Lower lobe of right lung (tissue), 2 donors: ENCODE results near the gene FHIT. TPM values are rescaled to one million over a fixed set of nuclear protein-coding genes. Genes with fewer than 3 reads are reported as not detected.

ENCODE experiments used
- ATAC-seq, 2 donors: fragments of 200-7000 bp; cut with Tn5 transposase; one replicate each; pipeline ENCODE4 v1.9.1; 2020 to 2022; ENCODE audit warnings: mild to moderate bottlenecking in 2 of 2, moderate library complexity in 2 of 2
- DNase-seq: peaks from one replicate; pipeline ENCODE4 v3.0.0-alpha.2; 2020
- H3K27ac ChIP-seq: fragments of 200-600 bp; one replicate; pipeline ENCODE4 v1.8.0; 2022
- H3K27me3 ChIP-seq: fragments of 200-600 bp; one replicate; pipeline ENCODE4 v1.8.0; 2022; ENCODE audit warnings: low read depth
- H3K36me3 ChIP-seq: fragments of 200-600 bp; one replicate; pipeline ENCODE4 v1.8.0; 2022; ENCODE audit warnings: mild to moderate bottlenecking
- H3K4me1 ChIP-seq: fragments of 200-600 bp; one replicate; pipeline ENCODE4 v1.8.0; 2022
- H3K4me3 ChIP-seq: fragments of 200-600 bp; one replicate; pipeline ENCODE4 v1.8.0; 2022; ENCODE audit warnings: mild to moderate bottlenecking
- H3K9me3 ChIP-seq: fragments of 200-600 bp; one replicate; pipeline ENCODE4 v1.8.0; 2022
- CTCF ChIP-seq: fragments of 200-600 bp; IDR thresholded peaks from one replicate; pipeline ENCODE4 v1.8.0; 2022; ENCODE audit warnings: antibody characterized with exemption, mild to moderate bottlenecking
- intact Hi-C: fragments of 100-400 bp; cut with DNase I; formaldehyde crosslinking; loops from one replicate; pipeline ENCODE4 v1.11.0; 2022
- total RNA-seq: library from RNA; stranded (reverse); fragmentation: NEBNext Ultra II Directional; extraction: Animal tissue kit (Norgen Biotek cat#: 25700); gene quantifications from one replicate; pipeline ENCODE4 v1.2.1, GENCODE V29; 2021
- donor health status: DM: no; HTN: yes; CAD: no; lungs with severe emphysema.

The FHIT gene
- total RNA-seq, 1 donor from 2014 or later = 10.3 TPM

- no peaks in the 10 kb centered on the region for H3K4me1 ChIP-seq
- H3K27me3 ChIP-seq = no peaks in the 10 kb centered on the region
- no peak for ATAC-seq
- H3K4me3 ChIP-seq = no peak overlapping the region
- intact Hi-C loops = no loop called here
- no peak overlapping the region for H3K27ac ChIP-seq
- no peak for DNase-seq
- TF ChIP-seq CTCF = no peak
- H3K36me3 ChIP-seq = no peaks in the 10 kb centered on the region
- no peaks in the 10 kb centered on the region for H3K9me3 ChIP-seq
Observed at GRCh38 chr3:60033901-60034453, 1217.3 kb downstream of the FHIT start.

- no peaks in the 10 kb centered on the region for H3K27me3 ChIP-seq
- ATAC-seq = no peak
- H3K9me3 ChIP-seq = no peaks in the 10 kb centered on the region
- H3K27ac ChIP-seq = no peak overlapping the region
- no peaks in the 10 kb centered on the region for H3K36me3 ChIP-seq
- H3K4me3 ChIP-seq = no peak overlapping the region
- H3K4me1 ChIP-seq = no peaks in the 10 kb centered on the region
- no peak for DNase-seq
- no peak for TF ChIP-seq CTCF
- intact Hi-C loops = no loop called here
Observed at GRCh38 chr3:60030982-60031381, 1220.3 kb downstream of the FHIT start.

DNA sequence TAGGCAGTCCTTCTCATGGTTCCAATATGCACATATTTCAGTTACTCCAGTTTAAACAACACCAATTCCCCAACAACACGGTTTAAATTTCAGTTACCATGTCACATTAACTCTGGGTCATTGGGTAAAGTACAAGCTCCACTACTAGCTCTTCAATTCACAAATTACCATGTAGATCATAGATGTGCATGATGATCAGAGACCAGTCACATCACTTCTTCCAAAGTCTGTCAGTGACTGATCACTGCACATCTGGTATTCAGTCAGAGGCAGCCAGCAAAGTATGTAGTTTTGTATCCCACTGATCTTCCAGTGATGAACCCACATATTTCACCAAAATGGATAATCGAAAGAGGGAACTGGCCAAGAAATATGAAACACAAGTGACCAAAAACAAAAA is 1223.0 kb downstream of the FHIT start:
- H3K4me1 ChIP-seq = no peaks in the 10 kb centered on the region
- intact Hi-C loops = no loop called here
- no peak overlapping the region for H3K4me3 ChIP-seq
- DNase-seq = no peak
- no peaks in the 10 kb centered on the region for H3K36me3 ChIP-seq
- no peaks in the 10 kb centered on the region for H3K27me3 ChIP-seq
- H3K27ac ChIP-seq = no peak overlapping the region
- no peaks in the 10 kb centered on the region for H3K9me3 ChIP-seq
- no peak for ATAC-seq
- no peak for TF ChIP-seq CTCF

DNA sequence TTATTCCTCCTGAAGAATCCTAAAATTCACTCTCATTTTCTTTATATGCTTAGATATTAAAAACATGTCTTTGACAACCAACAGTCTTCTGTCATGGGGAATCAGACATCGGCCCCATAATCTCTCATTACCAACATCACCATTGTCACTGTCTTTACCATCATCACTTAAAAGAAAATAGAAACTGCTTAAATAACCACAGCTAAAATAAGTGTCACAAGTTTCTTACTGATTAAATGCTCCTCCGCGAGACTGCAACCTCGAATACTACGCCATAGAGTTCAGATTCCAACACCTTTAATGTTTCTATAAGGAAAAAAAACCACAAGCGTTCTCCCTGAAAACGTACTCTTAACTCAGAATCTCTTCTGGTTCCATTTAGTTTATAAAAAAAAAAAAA is 1223.9 kb downstream of the FHIT start:
- no peaks in the 10 kb centered on the region for H3K27me3 ChIP-seq
- intact Hi-C loops = no loop called here
- no peak for TF ChIP-seq CTCF
- no peak overlapping the region for H3K27ac ChIP-seq
- no peaks in the 10 kb centered on the region for H3K9me3 ChIP-seq
- H3K4me3 ChIP-seq = no peak overlapping the region
- DNase-seq (no peak), ATAC-seq (no peak)
- H3K4me1 ChIP-seq = no peaks in the 10 kb centered on the region
- H3K36me3 ChIP-seq = no peaks in the 10 kb centered on the region

- H3K27ac ChIP-seq = no peak overlapping the region
- H3K9me3 ChIP-seq = no peaks in the 10 kb centered on the region
- DNase-seq (no peak), ATAC-seq (no peak)
- intact Hi-C loops = no loop called here
- TF ChIP-seq CTCF = no peak
- no peak overlapping the region for H3K4me3 ChIP-seq
- H3K36me3 ChIP-seq = no peaks in the 10 kb centered on the region
- H3K4me1 ChIP-seq = no peaks in the 10 kb centered on the region
- no peaks in the 10 kb centered on the region for H3K27me3 ChIP-seq
Observed at GRCh38 chr3:60025096-60026050, 1225.9 kb downstream of the FHIT start.
